ENCODE results near the gene PPT2. TPM values are rescaled to one million over a fixed set of nuclear protein-coding genes. Genes with fewer than 3 reads are reported as not detected.

Gene PPT2
- total and polyA plus RNA-seq, 2 of the 8 experiments (the other 6 are each of a cell fraction or from before 2014, with no cell fraction given) = 24.1 to 39.5 TPM

DNA sequence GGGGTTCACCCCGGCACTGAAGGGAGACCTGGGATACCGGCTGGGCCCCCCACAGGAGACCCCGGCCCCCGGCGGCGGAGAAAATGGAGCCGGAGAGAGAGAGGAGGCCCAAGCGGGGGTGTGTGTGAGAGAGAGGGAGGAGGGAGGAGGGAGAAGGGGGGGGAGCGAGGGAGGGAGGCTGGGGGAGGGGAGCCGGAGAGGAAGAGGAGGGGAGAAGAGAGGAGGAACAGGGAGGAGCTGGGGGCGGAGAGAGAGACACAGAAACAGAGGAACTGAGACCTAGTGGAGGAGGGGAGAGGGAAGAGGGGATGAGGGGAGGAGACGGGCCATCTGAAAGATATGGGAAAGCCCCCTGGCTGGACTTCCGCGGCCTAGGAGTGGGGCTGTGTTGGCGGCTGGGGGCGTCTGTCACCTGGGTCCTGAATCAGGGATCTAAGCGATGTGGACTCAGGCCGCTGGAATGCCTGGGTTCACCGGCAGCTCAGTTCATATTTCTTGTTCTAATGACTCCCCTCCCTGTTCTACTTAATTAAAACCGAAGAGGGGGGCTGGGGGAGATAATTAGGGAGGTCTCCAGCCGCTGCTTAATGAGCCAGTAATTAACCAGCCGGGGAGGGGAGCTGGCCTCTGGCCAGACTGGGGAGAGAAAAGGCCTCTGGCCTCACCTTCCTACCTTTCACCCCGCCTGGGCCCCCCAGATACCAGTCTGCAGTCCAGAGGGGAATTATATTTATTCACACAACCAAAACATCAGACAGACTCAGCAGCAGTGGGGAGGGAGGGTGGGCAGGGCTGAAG is 36.3 kb downstream of the PPT2 start, which contains the start of gene PBX2 (continued):
- TF ChIP-seq, protein P1, sequence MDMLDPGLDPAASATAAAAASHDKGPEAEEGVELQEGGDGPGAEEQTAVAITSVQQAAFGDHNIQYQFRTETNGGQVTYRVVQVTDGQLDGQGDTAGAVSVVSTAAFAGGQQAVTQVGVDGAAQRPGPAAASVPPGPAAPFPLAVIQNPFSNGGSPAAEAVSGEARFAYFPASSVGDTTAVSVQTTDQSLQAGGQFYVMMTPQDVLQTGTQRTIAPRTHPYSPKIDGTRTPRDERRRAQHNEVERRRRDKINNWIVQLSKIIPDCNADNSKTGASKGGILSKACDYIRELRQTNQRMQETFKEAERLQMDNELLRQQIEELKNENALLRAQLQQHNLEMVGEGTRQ (IDR thresholded peaks at IDR 0.05; ENCODE audit: low read length) = no peak
- TF ChIP-seq EGR1 (IDR thresholded peaks at IDR 0.05; ENCODE audit: borderline replicate concordance, low read depth, low read length) (peak; percentile 63; the same call in 1 of the 2 replicates), SIN3A (conservative IDR thresholded peaks at IDR 0.05 in 1 of 2, IDR thresholded peaks at IDR 0.05 in 1 of 2; ENCODE audit: low read depth in 1 of 2, low read length in 2 of 2) (peak in 1 of 2 experiments; percentile 84; a peak in 2 of 4 replicates)

All from H1 (cell line).